HG03521 (cell line): Measurements from ENCODE around the gene WNT5B.
"Not testable (repeated sequence)": the region's sequence is repeated elsewhere in the genome, so short reads cannot be mapped to it uniquely, and the experiment has no call there.

ENCODE experiments used
- ATAC-seq: cut with Tn5 transposase; IDR thresholded peaks from one replicate; pipeline ENCODE4 v1.9.1; 2021; ENCODE audit warnings: mild to moderate bottlenecking, moderate library complexity; ENCODE audit not compliant: unreplicated experiment

The WNT5B gene

DNA sequence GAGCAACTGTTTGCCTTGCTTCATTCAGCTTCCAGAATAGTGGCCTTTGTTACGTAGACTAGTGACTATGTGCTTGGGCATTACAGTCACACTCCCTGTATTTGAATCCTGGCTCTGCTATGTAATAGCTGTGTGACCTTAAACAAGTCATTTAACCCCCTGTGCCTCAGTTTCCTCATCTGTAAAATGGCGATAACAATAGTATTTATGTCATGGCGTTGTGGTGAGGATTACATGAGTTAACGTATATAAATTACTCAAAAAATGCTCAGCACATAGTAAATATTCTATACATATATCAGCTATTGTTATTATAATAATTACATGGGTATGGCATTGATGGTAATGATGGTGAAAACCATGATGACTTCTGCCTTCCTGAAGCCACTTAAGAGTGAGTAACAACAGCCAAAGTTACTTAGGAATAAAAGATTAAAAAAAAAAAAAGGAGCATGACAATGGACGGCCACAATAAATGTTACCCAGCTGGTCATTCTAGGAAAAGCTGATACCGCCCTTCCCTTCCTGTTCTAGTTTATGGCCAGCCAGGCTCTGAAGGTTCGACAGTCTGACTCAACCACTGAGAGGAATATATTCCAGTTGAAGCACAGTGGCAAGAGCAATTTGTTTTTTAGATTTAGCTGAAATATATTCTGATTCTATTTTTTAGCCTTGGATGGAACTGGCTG is 51.9 kb downstream of the WNT5B start:
- no peak for ATAC-seq

- ATAC-seq = no peak
Observed at GRCh38 chr12:1681493-1681807, 52.4 kb downstream of the WNT5B start.

GRCh38 chr12:1688086-1688710 is 59.2 kb downstream of the WNT5B start:
- no peak for ATAC-seq

DNA sequence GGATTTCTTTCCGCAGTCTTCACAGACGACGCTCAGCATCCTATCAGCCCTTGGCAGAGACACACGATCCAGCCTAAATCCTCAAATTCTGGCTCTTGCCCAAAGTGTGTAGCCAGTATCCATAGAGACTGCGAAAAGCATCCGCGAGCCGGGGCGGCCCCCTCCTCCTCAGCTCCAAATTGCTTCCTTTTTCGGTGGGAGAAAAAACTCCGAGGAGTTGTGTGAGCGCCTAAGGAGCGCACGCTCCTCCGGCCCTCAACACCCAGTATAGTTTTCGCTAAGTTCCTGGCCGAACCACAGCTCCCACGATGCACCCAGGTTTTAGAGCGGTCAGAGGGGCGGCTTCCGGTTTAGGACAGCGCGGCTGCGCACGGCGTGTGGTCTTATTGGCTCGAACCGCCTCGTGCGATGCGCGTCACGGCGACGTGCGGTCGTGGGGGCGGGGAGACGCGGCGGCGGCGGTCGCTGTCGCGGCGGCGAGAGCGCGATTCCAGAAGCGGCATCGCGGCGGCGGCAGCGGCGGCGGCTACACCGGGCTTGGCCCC is 61.6 kb downstream of the WNT5B start, which contains the start of gene ADIPOR2:
TSS of gene ADIPOR2 (plus strand) at position 493 of the 545 bp plus-strand sequence. CDS start 63,274 bp downstream, outside the sequence.
- peak; percentile 91 for ATAC-seq

DNA sequence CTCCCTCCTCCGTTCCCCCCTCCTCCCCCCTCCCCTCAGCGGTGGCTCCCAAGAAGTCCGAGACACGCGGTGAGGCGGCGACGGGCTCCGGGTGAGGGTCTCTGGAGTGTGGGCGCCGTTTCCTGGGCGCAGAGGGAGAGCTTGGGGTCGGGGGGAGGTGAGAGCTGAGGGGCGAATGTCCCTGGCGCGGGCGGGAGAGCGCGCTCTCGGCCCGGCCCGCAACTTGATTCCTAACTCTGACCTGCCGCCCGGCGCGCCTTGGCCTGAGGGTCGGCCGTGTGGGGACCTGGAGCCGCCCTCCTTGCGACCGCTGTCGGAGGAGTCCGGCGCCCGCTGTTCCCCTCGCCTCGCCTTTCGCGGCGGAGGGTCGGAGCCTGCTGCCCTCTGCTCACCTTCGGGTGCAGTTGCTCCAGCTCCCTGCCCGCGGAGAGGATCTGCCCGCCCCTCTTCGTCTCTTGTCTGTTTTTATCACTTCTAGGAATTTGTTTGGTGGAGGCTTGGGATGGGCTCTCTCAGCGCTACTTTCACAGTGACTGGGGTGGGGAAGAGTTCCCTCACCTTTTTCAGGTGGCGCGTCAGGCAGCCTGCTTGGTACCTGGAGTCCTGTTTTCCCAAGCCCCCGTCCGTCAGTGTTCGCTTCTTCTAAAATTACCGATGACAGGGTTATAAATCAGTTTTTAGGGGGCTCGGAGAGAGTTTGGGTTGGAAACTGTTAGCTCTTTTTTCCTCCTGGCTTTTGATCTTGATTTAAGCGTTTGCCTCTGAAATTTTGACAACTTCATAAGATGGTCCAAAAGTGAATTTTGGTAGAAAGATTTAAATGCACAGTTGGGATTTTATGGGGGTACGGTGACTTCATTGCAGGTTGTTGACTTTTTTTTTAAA is 62.3 kb downstream of the WNT5B start:
- ATAC-seq = peak; percentile 37

GRCh38 chr12:1692226-1692625 is 63.2 kb downstream of the WNT5B start:
- no peak for ATAC-seq

- ATAC-seq = no peak
Observed at GRCh38 chr12:1692895-1693610, 64.0 kb downstream of the WNT5B start.

DNA sequence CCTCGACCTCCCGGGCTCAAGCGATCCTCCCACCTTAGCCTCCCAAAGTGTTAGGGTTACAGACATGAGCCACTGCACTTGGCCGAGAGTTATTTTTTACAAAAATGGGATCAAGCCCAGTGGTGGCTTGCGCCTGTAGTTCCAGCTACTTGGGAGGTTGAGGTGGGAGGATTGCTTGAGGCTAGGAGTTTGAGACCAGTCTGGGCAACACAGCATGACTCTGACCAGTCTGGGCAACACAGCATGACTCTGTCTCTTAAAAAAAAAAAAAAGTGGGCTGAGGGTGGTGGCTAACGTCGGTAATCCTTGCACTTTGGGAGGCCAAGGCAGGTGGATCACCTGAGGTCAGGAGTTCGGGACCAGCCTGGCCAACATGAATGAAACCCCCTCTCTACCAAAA is 66.1 kb downstream of the WNT5B start:
- not testable (repeated sequence) for ATAC-seq

- ATAC-seq = no peak
Observed at GRCh38 chr12:1695886-1696670, 67.0 kb downstream of the WNT5B start.

GRCh38 chr12:1696800-1697199 is 67.8 kb downstream of the WNT5B start:
- no peak for ATAC-seq
